ENCODE measurements around the gene UBAC2. TPM values are rescaled to one million over a fixed set of nuclear protein-coding genes. Genes with fewer than 3 reads are reported as not detected.
A peak's percentile ranks its signal among the peaks of the same experiment; 100 is the strongest.

The UBAC2 gene
- total RNA-seq, 2 experiments from 2014 or later: 56.0 to 59.0 TPM

GRCh38 chr13:99294198-99294597, 93.5 kb downstream of the UBAC2 start:
- Mint-ChIP-seq H3K27ac (peak overlapping the region; percentile 38), H3K4me1 (peaks cover 71% of the 10 kb centered on the region), H3K36me3 (peaks cover 65% of the 10 kb centered on the region)

GRCh38 chr13:99294958-99295357, 94.3 kb downstream of the UBAC2 start:
- no peak overlapping the region for H3K4me3 Mint-ChIP-seq
- H3K4me1 Mint-ChIP-seq: peaks cover 68% of the 10 kb centered on the region
- H3K27ac Mint-ChIP-seq: peak overlapping the region; percentile 73
- H3K36me3 Mint-ChIP-seq: peaks cover 58% of the 10 kb centered on the region
- no peaks in the 10 kb centered on the region for H3K27me3 Mint-ChIP-seq
- DNase-seq: no peak
- no peaks in the 10 kb centered on the region for H3K9me3 Mint-ChIP-seq

More at GRCh38 chr13:99294198-99294597, 93.5 kb downstream of the UBAC2 start:
- H3K27me3 Mint-ChIP-seq: no peaks in the 10 kb centered on the region
- H3K9me3 Mint-ChIP-seq: peaks cover 3% of the 10 kb centered on the region
- no peak overlapping the region for H3K4me3 Mint-ChIP-seq
- DNase-seq: no peak

GRCh38 chr13:99295488-99296252, 95.0 kb downstream of the UBAC2 start:
- peak overlapping the region; percentile 19 for H3K4me3 Mint-ChIP-seq
- H3K9me3 Mint-ChIP-seq: no peaks in the 10 kb centered on the region
- H3K4me1 Mint-ChIP-seq: peaks cover 66% of the 10 kb centered on the region
- peak overlapping the region; percentile 73 for H3K27ac Mint-ChIP-seq
- no peak for DNase-seq
- H3K27me3 Mint-ChIP-seq: no peaks in the 10 kb centered on the region
- H3K36me3 Mint-ChIP-seq: peaks cover 51% of the 10 kb centered on the region

- peaks cover 66% of the 10 kb centered on the region for H3K4me1 Mint-ChIP-seq
- H3K27ac Mint-ChIP-seq: peak overlapping the region; percentile 91
- peak overlapping the region; percentile 75 for H3K4me3 Mint-ChIP-seq
- no peaks in the 10 kb centered on the region for H3K27me3 Mint-ChIP-seq
- peaks cover 46% of the 10 kb centered on the region for H3K36me3 Mint-ChIP-seq
- DNase-seq: no peak
- H3K9me3 Mint-ChIP-seq: no peaks in the 10 kb centered on the region
Observed at GRCh38 chr13:99296398-99296797, 95.7 kb downstream of the UBAC2 start.

GRCh38 chr13:99297331-99297730, 96.7 kb downstream of the UBAC2 start:
- Mint-ChIP-seq H3K4me1 (peaks cover 70% of the 10 kb centered on the region), H3K27ac (peak overlapping the region; percentile 91), H3K9me3 (no peaks in the 10 kb centered on the region), H3K36me3 (peaks cover 42% of the 10 kb centered on the region), H3K27me3 (no peaks in the 10 kb centered on the region), H3K4me3 (no peak overlapping the region)
- DNase-seq: no peak

GRCh38 chr13:99298056-99298455, 97.4 kb downstream of the UBAC2 start:
- H3K27ac Mint-ChIP-seq: peak overlapping the region; percentile 91
- peaks cover 74% of the 10 kb centered on the region for H3K4me1 Mint-ChIP-seq
- H3K9me3 Mint-ChIP-seq: no peaks in the 10 kb centered on the region
- no peak for DNase-seq
- H3K27me3 Mint-ChIP-seq: no peaks in the 10 kb centered on the region
- no peak overlapping the region for H3K4me3 Mint-ChIP-seq
- H3K36me3 Mint-ChIP-seq: peaks cover 38% of the 10 kb centered on the region

- Mint-ChIP-seq H3K27ac (peak overlapping the region; percentile 16), H3K36me3 (peaks cover 39% of the 10 kb centered on the region), H3K4me1 (peaks cover 74% of the 10 kb centered on the region), H3K27me3 (no peaks in the 10 kb centered on the region), H3K9me3 (no peaks in the 10 kb centered on the region), H3K4me3 (no peak overlapping the region)
- no peak for DNase-seq
Observed at GRCh38 chr13:99299256-99299919, 98.7 kb downstream of the UBAC2 start.

- Mint-ChIP-seq H3K4me1 (peaks cover 78% of the 10 kb centered on the region), H3K4me3 (no peak overlapping the region), H3K9me3 (no peaks in the 10 kb centered on the region), H3K36me3 (peaks cover 40% of the 10 kb centered on the region), H3K27me3 (no peaks in the 10 kb centered on the region), H3K27ac (no peak overlapping the region)
- DNase-seq: no peak
Observed at GRCh38 chr13:99299920-99300341, 99.3 kb downstream of the UBAC2 start.

- Mint-ChIP-seq H3K4me1 (peaks cover 71% of the 10 kb centered on the region), H3K27me3 (no peaks in the 10 kb centered on the region), H3K9me3 (no peaks in the 10 kb centered on the region), H3K27ac (no peak overlapping the region), H3K36me3 (peaks cover 34% of the 10 kb centered on the region), H3K4me3 (no peak overlapping the region)
- no peak for DNase-seq
Observed at GRCh38 chr13:99301056-99301838, 100.6 kb downstream of the UBAC2 start.

GRCh38 chr13:99301913-99302636, 101.4 kb downstream of the UBAC2 start:
- no peak for DNase-seq
- Mint-ChIP-seq H3K9me3 (no peaks in the 10 kb centered on the region), H3K4me1 (peaks cover 70% of the 10 kb centered on the region), H3K27me3 (no peaks in the 10 kb centered on the region), H3K27ac (peak overlapping the region; percentile 17), H3K4me3 (no peak overlapping the region), H3K36me3 (peaks cover 34% of the 10 kb centered on the region)

GRCh38 chr13:99302637-99303505, 102.2 kb downstream of the UBAC2 start:
- H3K4me3 Mint-ChIP-seq: no peak overlapping the region

GRCh38 chr13:99303863-99304521, 103.3 kb downstream of the UBAC2 start:
- peak; percentile 19 for DNase-seq
- H3K9me3 Mint-ChIP-seq: no peaks in the 10 kb centered on the region

More at GRCh38 chr13:99302637-99303505, 102.2 kb downstream of the UBAC2 start:
- H3K36me3 Mint-ChIP-seq: peaks cover 27% of the 10 kb centered on the region
- H3K27ac Mint-ChIP-seq: peak overlapping the region; percentile 61
- no peaks in the 10 kb centered on the region for H3K9me3 Mint-ChIP-seq
- peaks cover 70% of the 10 kb centered on the region for H3K4me1 Mint-ChIP-seq
- H3K27me3 Mint-ChIP-seq: no peaks in the 10 kb centered on the region
- no peak for DNase-seq

GRCh38 chr13:99304541-99304940, 103.9 kb downstream of the UBAC2 start:
- H3K9me3 Mint-ChIP-seq: no peaks in the 10 kb centered on the region
- peaks cover 70% of the 10 kb centered on the region for H3K4me1 Mint-ChIP-seq
- H3K27me3 Mint-ChIP-seq: no peaks in the 10 kb centered on the region
- H3K4me3 Mint-ChIP-seq: peak overlapping the region; percentile 38
- H3K27ac Mint-ChIP-seq: peak overlapping the region; percentile 69
- no peak for DNase-seq
- H3K36me3 Mint-ChIP-seq: peaks cover 35% of the 10 kb centered on the region

More at GRCh38 chr13:99303863-99304521, 103.3 kb downstream of the UBAC2 start:
- no peaks in the 10 kb centered on the region for H3K27me3 Mint-ChIP-seq
- H3K36me3 Mint-ChIP-seq: peaks cover 34% of the 10 kb centered on the region
- H3K4me3 Mint-ChIP-seq: peak overlapping the region; percentile 23
- peak overlapping the region; percentile 69 for H3K27ac Mint-ChIP-seq
- peaks cover 73% of the 10 kb centered on the region for H3K4me1 Mint-ChIP-seq

Data from activated naive CD8-positive, alpha-beta T cell treated with anti-CD3 and anti-CD28 coated beads for 36 hours (primary cell).